ENCODE measurements around the gene TEX28.
"Not testable (repeated sequence)": the region's sequence is repeated elsewhere in the genome, so short reads cannot be mapped to it uniquely, and the experiment has no call there.

Gene TEX28

DNA sequence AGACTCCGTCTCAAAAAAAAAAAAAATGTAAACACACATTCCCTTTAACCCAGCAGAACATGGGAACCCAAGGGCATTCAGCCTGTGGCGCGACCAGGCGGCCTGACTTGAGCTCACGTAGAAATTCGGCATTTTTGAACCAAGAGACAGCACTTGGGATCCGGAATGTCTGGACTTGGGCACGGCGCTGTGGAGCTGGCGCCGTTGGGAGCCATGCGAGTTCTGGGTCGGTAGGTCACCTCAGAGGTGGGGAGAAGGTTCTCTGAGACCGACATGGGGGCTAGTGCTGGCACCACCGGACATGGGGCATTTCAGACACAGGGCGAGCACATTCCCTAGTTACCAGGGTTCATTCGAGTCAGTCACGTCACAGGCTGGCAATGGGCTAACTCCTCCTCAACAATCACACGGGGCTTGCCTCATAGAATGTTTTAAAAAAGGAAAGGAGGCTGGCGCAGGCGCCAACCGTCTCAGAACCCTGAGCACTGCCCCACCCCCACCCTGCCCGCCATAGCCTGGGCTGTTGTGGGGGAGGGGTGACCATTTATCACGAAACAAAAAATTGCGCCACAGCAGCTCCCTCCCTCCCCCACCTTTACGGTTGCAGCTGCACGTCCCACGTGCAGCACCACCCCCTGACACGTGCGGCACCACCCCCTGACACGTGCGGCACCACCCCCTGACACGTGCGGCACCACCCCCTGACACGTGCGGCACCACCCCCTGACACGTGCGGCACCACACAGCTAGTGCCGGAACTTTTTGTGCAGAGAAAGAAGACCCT lies at the start of gene TEX28:
TSS of gene TEX28 (minus strand) at position 334 of the 784 bp plus-strand sequence. CDS start 3,007 bp downstream, outside the sequence.
- FAIRE-seq (no peak), DNase-seq (ENCODE audit: low spot score) (no peak)

DNA sequence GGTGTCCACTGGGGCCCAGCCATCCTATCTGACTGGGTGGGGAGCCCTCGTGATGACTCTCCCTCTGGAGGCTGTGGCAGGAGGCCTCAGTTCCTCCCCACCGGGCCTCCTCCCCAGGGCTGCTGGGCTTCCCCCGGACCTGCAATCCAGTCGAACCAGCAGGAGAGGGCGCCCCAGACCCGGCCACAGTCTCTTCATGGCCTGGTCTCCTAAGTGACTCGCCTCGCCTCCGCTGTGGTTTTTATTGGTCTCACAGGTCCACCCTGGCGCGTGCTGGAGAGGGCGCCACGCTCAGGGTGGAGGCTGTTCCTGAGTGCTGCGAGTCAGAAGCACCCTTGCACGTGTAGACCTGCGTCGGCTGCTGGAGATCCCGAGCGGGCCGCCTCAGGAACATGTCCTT lies 48.7 kb upstream of the TEX28 start:
- peak; percentile 84 for FAIRE-seq
- DNase-seq (ENCODE audit: low spot score), result not testable (repeated sequence)

- FAIRE-seq; DNase-seq (ENCODE audit: low spot score): not testable (repeated sequence)
Observed at GRCh38 chrX:154343063-154343462, 48.1 kb upstream of the TEX28 start.

- FAIRE-seq, result peak; percentile 86
- not testable (repeated sequence) for DNase-seq (ENCODE audit: low spot score)
Observed at GRCh38 chrX:154341399-154342298, 46.7 kb upstream of the TEX28 start.

DNA sequence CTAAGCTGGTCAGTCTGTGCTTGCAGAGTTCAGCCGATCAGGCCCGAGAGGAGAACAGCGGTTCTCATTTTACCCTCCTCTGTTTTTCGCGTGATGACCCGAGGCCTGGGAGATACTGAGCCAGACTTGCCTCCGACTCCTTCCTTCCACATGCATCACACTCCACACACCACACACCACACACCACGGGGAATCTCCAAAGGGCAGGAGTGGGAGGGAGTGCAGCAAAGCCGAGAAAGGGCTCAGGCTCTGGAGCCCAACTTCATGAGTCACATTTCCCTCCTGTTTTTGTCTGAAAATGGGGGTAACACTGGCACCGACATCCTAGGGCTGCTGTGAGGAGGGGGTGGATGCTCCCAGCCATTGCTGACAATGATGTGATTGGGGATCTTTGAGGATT lies 39.6 kb upstream of the TEX28 start:
- FAIRE-seq, result no peak
- no peak for DNase-seq (ENCODE audit: low spot score)

DNA sequence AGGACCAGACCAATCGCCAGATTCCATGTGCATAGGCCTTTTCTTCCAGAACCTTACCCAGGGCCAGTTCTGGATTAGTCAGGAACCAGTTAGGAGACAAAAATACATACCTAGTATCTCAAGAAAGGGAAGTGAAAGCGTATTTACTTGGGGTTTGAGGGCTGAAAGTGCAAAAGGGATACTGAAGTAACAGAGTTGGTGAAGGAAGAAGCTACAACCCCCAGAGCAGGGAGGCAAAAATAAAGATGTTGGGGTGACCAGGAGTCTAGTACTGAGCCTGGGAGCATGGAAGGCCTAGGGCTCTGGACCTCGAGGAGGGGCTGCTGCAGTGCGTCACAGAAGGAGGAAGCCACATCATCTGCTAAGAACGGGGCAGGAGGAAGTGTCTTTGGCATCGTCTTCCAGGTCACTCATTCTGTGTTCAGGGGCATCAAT lies 38.9 kb upstream of the TEX28 start:
- DNase-seq (ENCODE audit: low spot score), result no peak

GRCh38 chrX:154333116-154333515 lies 38.2 kb upstream of the TEX28 start:
- DNase-seq (ENCODE audit: low spot score), result no peak
- FAIRE-seq, result no peak

More for the DNA sequence above, 38.9 kb upstream of the TEX28 start:
- no peak for FAIRE-seq

GRCh38 chrX:154332561-154332960 lies 37.6 kb upstream of the TEX28 start:
- DNase-seq (ENCODE audit: low spot score) (no peak), FAIRE-seq (no peak)

- DNase-seq (ENCODE audit: low spot score) (no peak), FAIRE-seq (no peak)
Observed at GRCh38 chrX:154329294-154329693, 34.4 kb upstream of the TEX28 start.

GRCh38 chrX:154328646-154329045 lies 33.7 kb upstream of the TEX28 start:
- no peak for DNase-seq (ENCODE audit: low spot score)
- FAIRE-seq, result no peak

DNA sequence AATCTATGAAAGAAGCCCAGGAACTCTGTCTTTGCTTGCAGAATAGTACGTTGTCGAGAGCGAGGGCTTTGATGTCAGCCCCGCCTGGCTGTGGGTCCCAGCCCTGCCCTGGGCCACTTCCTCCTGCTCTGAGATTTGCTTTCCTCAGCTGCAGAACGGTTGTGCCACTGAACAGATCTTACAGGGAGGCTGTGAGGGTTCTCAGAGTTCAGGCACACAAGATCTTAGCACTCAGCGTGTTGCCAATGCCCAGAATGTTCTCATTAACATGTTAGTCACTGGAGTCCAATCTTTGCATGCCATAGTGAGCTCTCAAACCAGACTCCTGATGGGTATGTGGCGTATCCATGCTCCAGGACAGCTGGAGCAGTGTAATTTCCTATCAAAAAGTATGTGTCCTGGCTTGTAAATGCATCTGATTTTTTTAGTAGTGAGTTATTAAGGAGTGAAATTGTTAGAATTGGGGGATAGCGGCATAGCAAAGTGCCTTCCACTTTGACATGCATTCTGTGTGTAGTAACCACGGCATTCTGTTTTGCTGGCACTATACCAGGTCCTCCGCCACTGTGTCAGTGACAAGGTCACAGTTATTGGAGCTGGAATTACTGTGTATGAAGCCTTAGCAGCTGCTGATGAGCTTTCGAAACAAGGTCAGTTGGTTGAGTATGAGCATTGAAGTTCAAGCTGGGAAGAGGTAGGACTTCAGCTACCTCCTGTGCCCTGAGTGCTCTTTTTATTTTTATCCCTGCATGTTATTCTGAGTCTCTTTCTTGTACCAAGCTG lies 32.3 kb upstream of the TEX28 start:
- no peak for DNase-seq (ENCODE audit: low spot score)
- FAIRE-seq, result no peak

GRCh38 chrX:154325541-154325940 lies 30.6 kb upstream of the TEX28 start:
- DNase-seq (ENCODE audit: low spot score) (no peak), FAIRE-seq (no peak)

- FAIRE-seq (no peak), DNase-seq (ENCODE audit: low spot score) (no peak)
Observed at GRCh38 chrX:154323537-154323936, 28.6 kb upstream of the TEX28 start.

DNA sequence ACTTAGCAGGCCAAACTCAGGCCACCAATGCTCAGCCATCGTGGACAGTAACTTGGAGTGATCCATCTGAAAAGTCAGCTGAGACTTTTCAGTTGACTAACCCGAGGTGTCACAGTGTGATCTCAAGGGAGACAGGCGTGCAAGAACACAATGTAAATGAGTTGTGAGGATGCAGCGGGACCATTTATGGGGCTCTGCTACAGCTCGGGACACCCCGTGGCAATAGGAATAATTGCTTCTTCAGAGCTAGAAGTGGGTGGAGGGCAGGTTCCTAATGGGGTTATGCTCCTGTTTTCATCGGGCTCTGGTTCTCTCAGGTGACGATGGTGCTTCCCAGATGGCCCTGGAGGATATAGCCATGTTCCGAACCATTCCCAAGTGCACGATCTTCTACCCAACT lies 28.0 kb upstream of the TEX28 start:
- DNase-seq (ENCODE audit: low spot score), result no peak
- no peak for FAIRE-seq

DNA sequence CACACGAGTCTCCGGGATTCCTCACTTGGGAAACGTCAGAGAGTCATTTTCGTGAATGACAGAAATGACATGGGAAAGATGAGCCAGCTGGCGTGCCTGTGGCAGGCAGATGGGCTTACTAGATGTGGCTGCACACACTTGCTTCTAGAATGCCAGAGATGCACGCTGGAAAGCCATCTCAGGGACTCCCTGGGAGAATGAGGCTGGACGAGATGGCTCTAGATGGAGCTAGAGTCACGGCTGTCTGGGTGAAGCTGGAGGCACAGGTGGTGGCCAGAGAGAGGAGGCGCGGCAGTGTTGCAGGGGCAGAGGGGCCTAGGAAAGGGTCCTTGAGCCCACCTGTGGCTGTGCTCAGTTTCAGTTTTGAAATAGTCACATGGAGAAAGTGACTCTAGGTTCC lies 26.7 kb upstream of the TEX28 start:
- DNase-seq (ENCODE audit: low spot score) (no peak), FAIRE-seq (no peak)

- FAIRE-seq, result no peak
Observed at GRCh38 chrX:154321152-154321551, 26.2 kb upstream of the TEX28 start.

DNA sequence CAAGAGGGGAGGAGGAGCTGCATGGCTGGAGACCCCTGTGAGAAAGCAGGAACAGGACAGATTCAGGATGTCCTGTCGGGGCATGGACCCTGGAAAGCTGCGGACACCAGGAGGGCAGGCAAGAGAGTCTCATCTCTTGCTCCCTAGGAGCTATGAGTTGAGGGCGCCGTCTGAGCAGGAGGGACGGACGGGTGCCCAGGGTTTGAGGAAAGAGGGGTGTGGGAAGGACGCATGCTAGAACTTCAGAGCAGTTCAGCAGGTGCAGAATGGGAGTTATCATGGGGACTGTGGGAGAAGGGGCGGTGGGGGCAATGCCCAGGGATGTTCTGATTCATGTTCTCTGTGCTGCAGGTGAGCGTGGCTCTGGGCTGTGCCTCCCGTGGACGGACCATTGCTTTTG lies 25.5 kb upstream of the TEX28 start:
- DNase-seq (ENCODE audit: low spot score) (no peak), FAIRE-seq (no peak)

More at GRCh38 chrX:154321152-154321551, 26.2 kb upstream of the TEX28 start:
- no peak for DNase-seq (ENCODE audit: low spot score)

DNA sequence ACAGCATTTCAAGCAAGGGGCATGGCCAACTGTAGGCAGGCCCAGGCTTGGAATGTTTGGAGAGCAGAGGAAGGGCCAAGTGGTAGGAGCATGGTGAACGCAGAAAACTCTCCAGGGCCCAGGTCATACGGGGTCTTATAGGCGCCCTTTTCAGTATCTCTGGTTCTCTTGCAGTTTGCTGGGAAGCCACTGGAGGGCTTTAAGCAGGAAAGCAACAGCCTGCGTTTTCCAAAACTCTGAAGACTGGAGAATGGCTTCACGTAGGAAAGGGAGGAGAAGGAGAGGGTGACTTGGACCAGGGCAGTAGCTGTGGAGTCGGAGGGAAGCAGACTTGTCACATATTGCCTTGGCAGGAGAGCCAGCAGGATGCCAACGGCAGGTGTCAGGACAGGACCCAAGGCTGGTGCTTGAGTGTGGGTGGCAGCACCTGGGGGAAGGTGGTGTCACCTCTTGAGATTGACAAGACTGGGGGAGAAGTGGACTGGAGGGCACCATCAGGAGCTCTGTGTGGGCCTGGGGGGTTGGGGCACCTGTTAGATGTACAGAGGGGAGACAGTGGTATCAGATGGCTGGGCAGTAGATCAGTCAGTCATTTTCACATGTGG lies 22.6 kb upstream of the TEX28 start:
- DNase-seq (ENCODE audit: low spot score) (peak; percentile 10), FAIRE-seq (no peak)

- no peak for DNase-seq (ENCODE audit: low spot score)
- no peak for FAIRE-seq
Observed at GRCh38 chrX:154315416-154315815, 20.5 kb upstream of the TEX28 start.

DNA sequence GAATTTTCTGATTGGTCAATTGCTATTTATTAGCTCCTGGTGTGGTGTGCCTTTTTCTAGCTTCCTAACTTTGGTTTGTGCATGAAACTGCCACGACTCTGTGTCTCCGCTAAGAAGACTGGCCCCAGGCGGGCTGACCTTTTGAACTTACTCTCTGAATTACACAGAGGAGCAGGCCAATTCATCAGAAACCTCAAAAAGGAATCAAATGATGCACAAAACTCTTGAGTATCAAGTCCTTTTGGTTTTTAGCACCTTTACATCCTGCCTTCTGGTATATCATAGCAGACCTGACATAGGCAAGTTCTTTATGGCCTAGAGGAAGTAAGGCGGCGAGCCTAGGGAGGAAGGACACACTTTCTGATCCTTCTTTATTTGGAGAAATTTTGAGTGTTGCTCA lies 18.2 kb upstream of the TEX28 start:
- FAIRE-seq, result no peak
- DNase-seq (ENCODE audit: low spot score), result no peak

GRCh38 chrX:154312116-154312515 lies 17.2 kb upstream of the TEX28 start:
- no peak for FAIRE-seq

More at GRCh38 chrX:154312116-154312515, 17.2 kb upstream of the TEX28 start:
- no peak for DNase-seq (ENCODE audit: low spot score)

All from urothelium cell line (cell line).